Ramos (cell line): Measurements from ENCODE around the gene TOP3A.

Experiments used
- in situ Hi-C: fragments of 300-500 bp; cut with MboI; formaldehyde crosslinking; loops from one replicate; pipeline ENCODE4 v1.14.3; 2022; ENCODE audit warnings: low sequenced_read_pairs; ENCODE audit not compliant: unreplicated experiment

TOP3A gene

DNA sequence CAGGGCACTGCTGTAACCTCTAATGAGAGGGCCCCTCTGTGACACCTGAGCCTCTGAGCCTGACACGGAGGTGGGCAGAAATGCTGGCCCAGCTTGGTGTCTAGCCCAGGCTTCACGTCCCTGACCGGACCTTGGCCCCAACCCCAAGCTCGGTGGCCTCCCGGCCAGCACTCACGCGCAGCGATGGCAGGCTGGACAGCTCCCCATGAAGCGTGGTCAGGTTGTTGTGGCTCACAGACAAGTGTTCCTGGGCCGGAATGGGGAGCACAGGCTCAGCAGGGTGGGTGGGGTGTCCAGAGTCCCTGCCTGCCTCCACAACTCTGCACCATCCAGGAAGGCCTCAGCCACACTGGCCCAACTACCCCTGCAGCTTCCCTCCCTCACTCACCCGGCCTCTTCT lies 58.4 kb downstream of the TOP3A start:
- in situ Hi-C loops: no loop called here

GRCh38 chr17:18254888-18255649 lies 59.7 kb downstream of the TOP3A start:
- in situ Hi-C loops: no loop called here

GRCh38 chr17:18253947-18254821 lies 60.6 kb downstream of the TOP3A start:
- in situ Hi-C loops: no loop called here

DNA sequence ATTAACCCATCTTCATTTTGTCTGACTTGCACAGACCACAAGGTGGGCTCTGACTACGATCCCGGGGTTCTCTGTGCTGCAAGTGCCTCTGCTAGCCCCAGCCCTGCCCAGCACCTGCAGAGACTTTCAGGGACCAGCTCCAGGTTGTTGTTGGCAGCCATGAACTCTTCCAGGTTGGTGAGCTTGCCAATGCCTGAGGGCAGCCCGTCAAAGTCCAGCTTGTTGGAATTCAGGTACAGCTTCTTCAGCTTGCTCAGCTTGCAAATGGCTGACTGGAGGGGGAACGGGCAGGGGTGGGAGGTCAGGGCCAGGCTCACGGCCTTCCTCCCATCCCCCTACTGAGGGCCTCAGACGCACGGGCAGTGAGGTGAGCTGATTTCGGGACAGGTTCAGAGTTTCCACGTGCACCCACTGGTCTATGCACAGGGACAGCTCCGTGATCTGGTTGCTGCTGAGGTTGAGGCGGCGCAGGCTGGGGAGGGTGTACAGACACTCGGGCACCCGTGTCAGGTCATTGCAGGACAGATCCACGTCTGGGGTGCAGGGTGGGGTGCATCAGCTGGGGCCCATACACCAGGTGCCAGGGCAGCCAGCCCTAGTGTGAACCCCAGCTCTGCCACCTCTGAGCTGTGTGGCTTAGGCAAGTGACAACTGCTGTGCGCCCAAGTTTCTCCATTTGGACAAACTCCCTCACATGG lies 61.5 kb downstream of the TOP3A start:
- in situ Hi-C loops: no loop called here

- in situ Hi-C loops: no loop called here
These were observed 62.6 kb downstream of the TOP3A start for GRCh38 chr17:18252160-18252559.

DNA sequence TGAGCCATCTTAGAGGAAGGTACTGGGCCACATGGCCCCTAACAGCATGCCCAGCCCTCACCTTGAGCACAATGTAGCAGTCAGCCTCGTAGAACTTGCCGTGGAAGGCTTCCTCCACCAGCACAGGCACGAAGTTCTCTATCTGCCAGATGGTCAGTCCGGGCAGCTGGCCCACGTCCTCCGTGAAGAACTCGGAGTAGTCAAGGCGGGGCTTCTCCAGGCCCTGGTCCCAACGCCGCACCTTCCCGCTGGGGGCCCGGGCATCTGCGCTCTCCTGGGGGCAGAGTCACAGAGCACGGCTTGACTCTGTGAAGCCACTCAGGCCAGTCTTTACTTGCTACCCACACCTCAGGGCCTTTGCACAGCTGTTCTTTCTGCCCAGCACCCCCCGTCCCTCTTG lies 63.6 kb downstream of the TOP3A start:
- in situ Hi-C loops: no loop called here

DNA sequence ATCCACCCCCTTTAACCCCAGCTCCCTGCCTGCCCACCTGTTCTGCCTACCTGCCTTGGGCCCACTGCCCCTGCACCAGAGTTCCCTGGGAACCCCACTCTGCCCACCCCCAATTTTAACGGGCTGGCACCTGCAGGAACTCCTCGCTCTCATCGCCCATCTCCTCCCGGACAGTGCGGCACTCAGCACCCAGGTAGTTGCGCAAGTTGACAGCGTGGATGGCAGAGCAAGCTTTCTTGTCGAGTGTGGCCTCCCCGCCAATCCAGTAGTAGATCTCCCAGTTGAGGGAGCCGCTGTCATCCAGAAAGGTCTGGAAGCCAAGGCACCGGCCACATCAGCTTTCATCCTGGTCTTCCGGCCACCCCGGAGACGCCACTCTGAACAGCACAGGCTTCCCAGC lies 64.1 kb downstream of the TOP3A start:
- in situ Hi-C loops: no loop called here

DNA sequence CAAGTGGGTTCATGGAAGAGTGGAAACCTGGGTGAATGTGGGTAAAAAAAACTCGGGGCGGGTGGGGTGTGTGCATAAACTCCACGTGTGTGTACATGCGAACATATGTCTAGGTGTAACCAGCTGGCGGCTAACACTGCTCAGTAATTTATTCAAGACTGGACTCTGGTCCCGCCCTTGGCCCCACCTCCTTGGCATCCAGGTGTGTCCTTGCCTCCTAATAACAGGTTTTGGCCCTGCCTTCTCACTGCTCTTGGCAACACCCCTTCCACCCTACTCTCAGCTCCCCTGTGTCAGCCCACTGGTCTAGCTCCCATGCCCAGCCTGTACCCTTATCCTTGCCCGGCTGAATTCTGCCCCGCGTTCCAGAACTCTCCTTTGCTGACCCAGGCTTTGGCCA lies 64.5 kb downstream of the TOP3A start:
- in situ Hi-C loops: no loop called here

GRCh38 chr17:18248811-18249210 lies 66.0 kb downstream of the TOP3A start:
- in situ Hi-C loops: no loop called here

GRCh38 chr17:18248300-18248731 lies 66.5 kb downstream of the TOP3A start:
- in situ Hi-C loops: no loop called here

- in situ Hi-C loops: no loop called here
These were observed 67.2 kb downstream of the TOP3A start for GRCh38 chr17:18247613-18248001.

- in situ Hi-C loops: no loop called here
These were observed 67.7 kb downstream of the TOP3A start for GRCh38 chr17:18246880-18247612.

- in situ Hi-C loops: no loop called here
These were observed 68.6 kb downstream of the TOP3A start for GRCh38 chr17:18246109-18246725.

- in situ Hi-C loops: no loop called here
These were observed 69.6 kb downstream of the TOP3A start for GRCh38 chr17:18245038-18245776.

DNA sequence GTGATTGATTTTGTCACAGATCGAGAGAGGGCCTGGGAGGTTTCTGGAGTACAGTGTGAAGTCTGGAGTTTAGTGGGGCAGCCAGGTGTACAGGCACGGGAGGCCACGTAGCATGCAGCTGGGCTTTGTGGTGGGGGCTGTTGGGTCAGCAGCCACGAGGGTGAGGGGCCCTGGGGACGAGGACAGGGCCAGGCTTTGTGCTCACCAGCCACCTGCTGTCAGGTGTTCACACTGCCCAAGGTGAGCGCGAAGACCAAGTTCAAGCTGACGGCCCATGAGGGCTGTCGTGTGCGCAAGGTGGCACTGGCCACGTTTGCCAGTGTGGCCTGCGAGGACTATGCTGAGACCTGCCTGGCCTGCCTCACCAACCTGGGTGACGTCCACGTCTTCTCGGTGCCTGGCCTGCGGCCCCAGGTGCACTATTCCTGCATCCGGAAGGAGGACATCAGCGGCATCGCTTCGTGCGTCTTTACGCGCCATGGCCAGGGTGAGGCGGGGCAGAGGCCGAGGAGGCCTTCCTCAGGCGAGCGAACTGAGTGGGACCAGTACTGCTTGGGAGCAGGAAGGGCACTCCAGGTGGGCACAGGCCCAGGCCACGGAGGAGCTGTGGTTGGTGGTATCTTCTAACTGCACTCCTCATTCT lies 73.4 kb downstream of the TOP3A start:
- in situ Hi-C loops: no loop called here

DNA sequence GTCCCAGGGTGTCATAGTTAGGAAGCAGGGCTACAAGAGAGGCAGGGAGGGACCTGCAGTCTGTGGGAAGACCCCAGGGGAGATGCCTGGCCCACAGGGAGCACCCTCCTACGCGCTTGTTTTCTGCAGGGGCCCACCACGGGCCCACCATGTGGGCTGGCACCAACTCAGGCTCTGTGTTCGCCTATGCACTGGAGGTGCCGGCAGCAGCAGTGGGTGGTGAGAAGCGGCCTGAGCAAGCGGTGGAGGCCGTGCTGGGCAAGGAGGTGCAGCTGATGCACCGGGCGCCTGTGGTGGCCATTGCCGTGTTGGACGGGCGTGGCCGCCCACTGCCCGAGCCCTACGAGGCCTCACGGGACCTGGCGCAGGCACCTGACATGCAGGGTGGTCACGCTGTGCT lies 74.3 kb downstream of the TOP3A start:
- in situ Hi-C loops: no loop called here

GRCh38 chr17:18238299-18238698 lies 76.5 kb downstream of the TOP3A start:
- in situ Hi-C loops: no loop called here

DNA sequence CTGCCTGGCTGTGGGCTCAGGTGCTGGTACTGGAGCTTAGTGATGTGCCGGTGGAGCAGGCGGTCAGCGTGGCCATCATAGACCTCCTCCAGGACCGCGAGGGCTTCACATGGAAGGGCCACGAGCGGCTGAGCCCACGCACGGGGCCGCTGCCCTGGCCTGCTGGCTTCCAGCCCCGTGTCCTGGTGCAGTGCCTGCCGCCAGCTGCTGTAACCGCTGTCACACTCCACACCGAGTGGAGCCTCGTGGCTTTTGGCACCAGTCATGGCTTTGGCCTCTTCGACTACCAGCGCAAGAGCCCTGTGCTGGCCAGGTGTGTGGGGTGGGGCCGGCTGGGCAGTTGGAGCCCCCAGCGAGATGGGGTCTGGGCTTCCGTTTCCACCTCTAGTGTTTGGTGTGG lies 77.3 kb downstream of the TOP3A start:
- in situ Hi-C loops: no loop called here

- in situ Hi-C loops: no loop called here
These were observed 78.3 kb downstream of the TOP3A start for GRCh38 chr17:18236494-18236893.
